Measurements from ENCODE around the gene CBFB.

The CBFB gene

DNA sequence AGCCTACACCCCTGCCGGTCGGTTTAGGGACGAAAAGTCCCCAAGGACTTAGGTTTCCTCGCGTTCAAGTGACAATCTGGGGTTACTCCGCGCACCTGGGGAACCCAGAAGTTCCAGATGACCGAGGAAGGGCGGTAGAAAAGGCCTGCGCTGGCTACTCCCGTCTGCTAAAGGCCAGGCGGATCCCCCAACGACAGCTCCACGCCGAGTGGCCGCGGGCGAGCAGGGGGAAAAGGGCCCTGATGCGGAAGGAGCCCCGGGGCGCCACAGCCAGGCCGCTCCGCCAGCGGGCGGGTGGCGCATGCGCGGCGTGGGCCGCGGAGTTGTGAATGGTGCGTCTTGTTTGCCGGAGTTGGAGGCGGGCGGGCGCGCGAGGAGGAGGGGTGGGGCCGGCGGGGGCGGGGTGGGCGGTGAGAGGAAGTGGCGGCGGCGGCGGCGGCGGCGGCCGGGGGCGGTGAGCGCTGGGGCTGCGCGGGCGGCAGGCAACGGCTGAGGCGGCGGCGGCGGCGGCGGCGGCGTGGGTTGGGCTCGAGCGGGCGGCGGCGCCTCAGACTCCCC is at the start of gene CBFB:
Gene CBFB, plus strand, starts transcription at position 454 of the 558 bp plus-strand sequence. CDS start 259 bp downstream, outside the sequence.
- H3K27ac ChIP-seq, result peak within 1 kb of the TSS; percentile 95 to 97
- peak within 1 kb of the TSS; percentile 75 to 85 for H3K4me3 ChIP-seq
- H3K36me3 ChIP-seq, result peaks cover 0 to 7% (median 0%) of the 10 kb centered on the region in 3 donors
- peaks cover 0 to 32% (median 15%) of the 10 kb centered on the region in 4 donors for H3K4me1 ChIP-seq
- H3K9me3 ChIP-seq, result no peaks in the 10 kb centered on the region
- DNase-seq, result peak; percentile 93 to 94
- no peaks in the 10 kb centered on the region for H3K27me3 ChIP-seq
- TF ChIP-seq, protein P1, sequence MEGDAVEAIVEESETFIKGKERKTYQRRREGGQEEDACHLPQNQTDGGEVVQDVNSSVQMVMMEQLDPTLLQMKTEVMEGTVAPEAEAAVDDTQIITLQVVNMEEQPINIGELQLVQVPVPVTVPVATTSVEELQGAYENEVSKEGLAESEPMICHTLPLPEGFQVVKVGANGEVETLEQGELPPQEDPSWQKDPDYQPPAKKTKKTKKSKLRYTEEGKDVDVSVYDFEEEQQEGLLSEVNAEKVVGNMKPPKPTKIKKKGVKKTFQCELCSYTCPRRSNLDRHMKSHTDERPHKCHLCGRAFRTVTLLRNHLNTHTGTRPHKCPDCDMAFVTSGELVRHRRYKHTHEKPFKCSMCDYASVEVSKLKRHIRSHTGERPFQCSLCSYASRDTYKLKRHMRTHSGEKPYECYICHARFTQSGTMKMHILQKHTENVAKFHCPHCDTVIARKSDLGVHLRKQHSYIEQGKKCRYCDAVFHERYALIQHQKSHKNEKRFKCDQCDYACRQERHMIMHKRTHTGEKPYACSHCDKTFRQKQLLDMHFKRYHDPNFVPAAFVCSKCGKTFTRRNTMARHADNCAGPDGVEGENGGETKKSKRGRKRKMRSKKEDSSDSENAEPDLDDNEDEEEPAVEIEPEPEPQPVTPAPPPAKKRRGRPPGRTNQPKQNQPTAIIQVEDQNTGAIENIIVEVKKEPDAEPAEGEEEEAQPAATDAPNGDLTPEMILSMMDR (IDR thresholded peaks at IDR 0.05), result peak in 1 of 2 experiments; percentile 15
- intact Hi-C loops (cut with DNase I; ENCODE audit: low total_unique reads), result loop anchor here (5.0 to 10.0 kb wide), 2 partner anchors 79 to 156 kb away; partner anchors contain the start of genes MATCAP1 and PHAF1

DNA sequence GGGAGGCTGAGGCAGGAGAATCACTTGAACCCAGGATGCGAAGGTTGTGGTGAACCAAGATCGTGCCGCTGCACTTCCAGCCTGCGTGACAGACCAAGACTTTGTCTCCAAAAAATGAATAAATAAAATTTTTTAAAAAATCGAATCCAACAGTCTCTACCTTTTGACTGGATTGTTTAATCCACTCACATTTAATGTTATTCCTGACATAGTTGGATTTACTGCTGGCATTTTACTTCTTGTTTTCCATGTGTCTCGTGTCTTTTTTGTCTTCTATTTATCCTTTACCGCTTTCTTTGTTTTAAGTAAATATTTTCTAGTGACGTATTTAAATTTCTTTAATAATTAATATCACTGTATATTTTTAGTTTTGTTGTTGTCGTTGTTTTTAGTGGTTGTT is 45.9 kb upstream of the CBFB start:
- no peak overlapping the region for H3K27ac ChIP-seq
- H3K9me3 ChIP-seq, result no peaks in the 10 kb centered on the region
- no peaks in the 10 kb centered on the region for H3K36me3 ChIP-seq
- no peak overlapping the region for H3K4me3 ChIP-seq
- TF ChIP-seq, protein P1 (IDR thresholded peaks at IDR 0.05), result no peak
- intact Hi-C loops (cut with DNase I; ENCODE audit: low total_unique reads), result no loop called here
- H3K4me1 ChIP-seq, result peaks cover 0 to 13% (median 0%) of the 10 kb centered on the region in 4 donors
- H3K27me3 ChIP-seq, result peaks cover 0 to 2% of the 10 kb centered on the region in 2 donors
- DNase-seq, result no peak

DNA sequence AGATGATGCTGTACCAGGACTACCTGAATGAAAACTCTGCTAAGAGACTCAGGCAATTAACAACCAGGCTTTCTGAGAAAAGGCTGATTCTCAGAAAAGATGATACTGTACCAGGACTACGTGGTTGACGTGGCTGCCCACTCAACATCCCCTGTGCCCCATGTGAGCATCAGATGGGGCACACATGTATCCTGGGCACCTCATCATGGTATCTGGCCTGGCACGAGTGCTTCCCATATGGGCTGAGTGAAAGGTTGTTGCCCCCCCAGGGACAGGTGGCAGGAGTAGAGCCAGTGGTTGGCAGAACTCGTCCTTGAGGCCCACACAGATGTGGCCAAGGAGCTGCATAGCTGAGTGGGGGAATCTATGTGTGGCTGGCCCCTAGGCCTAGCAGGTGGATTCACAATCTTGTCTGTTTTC is 44.0 kb upstream of the CBFB start:
- Histone ChIP-seq H3K4me3 (no peak overlapping the region), H3K36me3 (no peaks in the 10 kb centered on the region), H3K27me3 (peaks cover 0 to 2% of the 10 kb centered on the region in 2 donors), H3K9me3 (no peaks in the 10 kb centered on the region), H3K4me1 (no peaks in the 10 kb centered on the region), H3K27ac (no peak overlapping the region)
- intact Hi-C loops (cut with DNase I; ENCODE audit: low total_unique reads), result no loop called here
- DNase-seq, result no peak
- TF ChIP-seq, protein P1 (IDR thresholded peaks at IDR 0.05), result no peak

DNA sequence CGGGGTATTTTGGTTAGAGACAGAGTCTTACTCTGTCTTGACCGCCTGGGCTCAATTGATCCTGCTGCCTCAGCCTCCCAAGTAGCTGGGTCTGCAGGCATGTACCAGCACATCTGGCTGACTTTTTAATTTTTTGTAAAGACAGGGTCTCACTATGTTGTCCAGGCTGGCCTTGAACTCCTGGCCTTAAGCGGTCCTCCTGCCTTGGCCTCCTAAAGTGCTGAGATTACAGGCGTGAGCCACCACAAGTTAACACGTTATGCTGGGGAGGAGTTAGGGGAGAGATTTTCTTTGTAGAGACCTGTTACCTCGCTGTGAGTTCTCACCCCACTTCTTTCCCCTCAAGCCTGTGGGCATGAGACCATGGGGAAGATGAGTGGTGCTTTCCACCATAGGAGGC is 42.4 kb upstream of the CBFB start:
- TF ChIP-seq, protein P1 (IDR thresholded peaks at IDR 0.05), result no peak

DNA sequence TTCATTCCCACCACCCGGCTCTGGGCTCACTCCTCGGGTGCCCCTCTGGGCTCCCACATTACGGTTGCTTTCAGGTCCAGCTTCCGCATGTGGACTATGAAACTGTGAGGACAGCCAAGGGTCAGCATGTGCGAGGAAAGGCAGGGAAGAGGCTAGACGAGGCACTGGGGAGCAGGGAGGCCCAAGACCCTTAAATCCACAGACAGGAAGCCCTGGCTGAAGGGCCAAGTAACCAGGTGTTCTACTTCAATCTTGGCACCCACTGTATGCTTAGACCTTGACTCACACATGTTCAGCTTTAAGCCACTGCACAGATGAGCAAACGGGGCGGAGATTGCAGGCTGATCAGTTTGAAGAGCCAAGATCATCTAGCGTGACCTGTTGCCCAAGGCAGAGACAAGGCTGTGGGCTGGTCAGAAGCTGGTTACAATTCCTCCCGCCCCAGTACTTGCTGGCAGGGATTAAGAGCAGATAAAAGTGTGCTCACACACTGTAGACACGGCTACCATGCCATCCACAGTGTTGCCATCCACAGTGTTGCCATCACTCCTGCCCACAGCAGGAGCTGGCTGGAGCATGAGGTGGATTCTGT is 40.7 kb upstream of the CBFB start, which contains the start of gene CES4A:
Gene CES4A, plus strand, starts transcription at position 393 of the 592 bp plus-strand sequence. Its CDS starts 184 bp downstream, at position 577.
- Histone ChIP-seq H3K9me3 (no peaks in the 10 kb centered on the region), H3K36me3 (no peaks in the 10 kb centered on the region), H3K27me3 (peaks cover 0 to 2% of the 10 kb centered on the region in 2 donors), H3K4me3 (no peak within 1 kb of the TSS), H3K4me1 (no peaks in the 10 kb centered on the region), H3K27ac (no peak within 1 kb of the TSS)
- DNase-seq, result no peak
- intact Hi-C loops (cut with DNase I; ENCODE audit: low total_unique reads), result no loop called here
- TF ChIP-seq, protein P1 (IDR thresholded peaks at IDR 0.05), result no peak

More for the DNA sequence above, 42.4 kb upstream of the CBFB start:
- no peak for DNase-seq
- intact Hi-C loops (cut with DNase I; ENCODE audit: low total_unique reads), result no loop called here
- Histone ChIP-seq H3K27ac (no peak overlapping the region), H3K4me1 (no peaks in the 10 kb centered on the region), H3K36me3 (no peaks in the 10 kb centered on the region), H3K9me3 (no peaks in the 10 kb centered on the region), H3K4me3 (no peak overlapping the region), H3K27me3 (peaks cover 0 to 2% of the 10 kb centered on the region in 2 donors)
